Measurements from ENCODE around the gene ARHGEF40.

The ARHGEF40 gene

GRCh38 chr14:21074398-21075272 lies 4.5 kb downstream of the ARHGEF40 start:
- Histone ChIP-seq H3K27me3 (ENCODE audit: low read depth) (no peaks in the 10 kb centered on the region), H3K4me1 (peaks cover 1% of the 10 kb centered on the region), H3K4me3 (no peak overlapping the region), H3K36me3 (replicated peaks) (peaks cover 10% of the 10 kb centered on the region), H3K9me3 (no peaks in the 10 kb centered on the region)
- in situ Hi-C loops (cut with MboI; ENCODE audit: low sequenced_read_pairs) = loop anchor here (25.0 kb wide), 1 partner anchor 737 kb away; the partner anchor contains the start of genes CCNB1IP1 and PARP2
- no peak for DNase-seq (ENCODE audit: low spot score in 2 of 2)

GRCh38 chr14:21075719-21076437 lies 5.8 kb downstream of the ARHGEF40 start:
- H3K9me3 ChIP-seq = no peaks in the 10 kb centered on the region
- H3K4me1 ChIP-seq = no peaks in the 10 kb centered on the region; the same call in 1 of the 2 replicates
- H3K27me3 ChIP-seq (ENCODE audit: low read depth) = no peaks in the 10 kb centered on the region
- no peak for DNase-seq (ENCODE audit: low spot score in 2 of 2)
- no peak overlapping the region for H3K4me3 ChIP-seq
- in situ Hi-C loops (cut with MboI; ENCODE audit: low sequenced_read_pairs) = loop anchor here (25.0 kb wide), 1 partner anchor 739 kb away; the partner anchor contains the start of genes CCNB1IP1 and PARP2
- peaks cover 10% of the 10 kb centered on the region for H3K36me3 ChIP-seq (replicated peaks)

GRCh38 chr14:21077672-21078071 lies 7.6 kb downstream of the ARHGEF40 start:
- Histone ChIP-seq H3K9me3 (no peaks in the 10 kb centered on the region), H3K4me3 (no peak overlapping the region), H3K27me3 (ENCODE audit: low read depth) (no peaks in the 10 kb centered on the region), H3K4me1 (no peaks in the 10 kb centered on the region), H3K36me3 (replicated peaks) (peaks cover 10% of the 10 kb centered on the region)
- no peak for DNase-seq (ENCODE audit: low spot score in 2 of 2)
- in situ Hi-C loops (cut with MboI; ENCODE audit: low sequenced_read_pairs) = loop anchor here (25.0 kb wide), 1 partner anchor 740 kb away; the partner anchor contains the start of genes CCNB1IP1 and PARP2

- no peaks in the 10 kb centered on the region for H3K27me3 ChIP-seq (ENCODE audit: low read depth)
- peaks cover 10% of the 10 kb centered on the region for H3K36me3 ChIP-seq (replicated peaks)
- DNase-seq (ENCODE audit: low spot score in 2 of 2) = no peak
- H3K4me3 ChIP-seq = no peak overlapping the region
- in situ Hi-C loops (cut with MboI; ENCODE audit: low sequenced_read_pairs) = loop anchor here (25.0 kb wide), 1 partner anchor 741 kb away; the partner anchor contains the start of genes CCNB1IP1 and PARP2
- no peaks in the 10 kb centered on the region for H3K9me3 ChIP-seq
- H3K4me1 ChIP-seq = no peaks in the 10 kb centered on the region
These were observed 8.2 kb downstream of the ARHGEF40 start for GRCh38 chr14:21078287-21078686.

GRCh38 chr14:21078726-21079125 lies 8.6 kb downstream of the ARHGEF40 start:
- peaks cover 10% of the 10 kb centered on the region for H3K36me3 ChIP-seq (replicated peaks)
- H3K4me1 ChIP-seq = no peaks in the 10 kb centered on the region
- no peak overlapping the region for H3K4me3 ChIP-seq
- no peaks in the 10 kb centered on the region for H3K9me3 ChIP-seq
- in situ Hi-C loops (cut with MboI; ENCODE audit: low sequenced_read_pairs) = loop anchor here (25.0 kb wide), 1 partner anchor 741 kb away; the partner anchor contains the start of genes CCNB1IP1 and PARP2
- no peaks in the 10 kb centered on the region for H3K27me3 ChIP-seq (ENCODE audit: low read depth)
- no peak for DNase-seq (ENCODE audit: low spot score in 2 of 2)

- H3K36me3 ChIP-seq (replicated peaks) = peaks cover 14% of the 10 kb centered on the region
- no peaks in the 10 kb centered on the region for H3K27me3 ChIP-seq (ENCODE audit: low read depth)
- H3K9me3 ChIP-seq = no peaks in the 10 kb centered on the region
- H3K4me3 ChIP-seq = no peak overlapping the region
- in situ Hi-C loops (cut with MboI; ENCODE audit: low sequenced_read_pairs) = loop anchor here (25.0 kb wide), 1 partner anchor 744 kb away; the partner anchor contains the start of genes CCNB1IP1 and PARP2
- H3K4me1 ChIP-seq = no peaks in the 10 kb centered on the region
- DNase-seq (ENCODE audit: low spot score in 2 of 2) = no peak
These were observed 11.5 kb downstream of the ARHGEF40 start for GRCh38 chr14:21081521-21082142.

- in situ Hi-C loops (cut with MboI; ENCODE audit: low sequenced_read_pairs) = loop anchor here (25.0 kb wide), 1 partner anchor 746 kb away; the partner anchor contains the start of genes CCNB1IP1 and PARP2
- no peaks in the 10 kb centered on the region for H3K9me3 ChIP-seq
- peaks cover 15% of the 10 kb centered on the region for H3K36me3 ChIP-seq (replicated peaks)
- no peak for DNase-seq (ENCODE audit: low spot score in 2 of 2)
- no peaks in the 10 kb centered on the region for H3K27me3 ChIP-seq (ENCODE audit: low read depth)
- no peaks in the 10 kb centered on the region for H3K4me1 ChIP-seq
- H3K4me3 ChIP-seq = no peak overlapping the region
These were observed 13.6 kb downstream of the ARHGEF40 start for GRCh38 chr14:21083565-21084325.

GRCh38 chr14:21084396-21084795 lies 14.3 kb downstream of the ARHGEF40 start:
- H3K9me3 ChIP-seq = no peaks in the 10 kb centered on the region
- in situ Hi-C loops (cut with MboI; ENCODE audit: low sequenced_read_pairs) = loop anchor here (25.0 kb wide), 1 partner anchor 747 kb away; the partner anchor contains the start of genes CCNB1IP1 and PARP2
- H3K4me3 ChIP-seq = no peak overlapping the region
- no peak for DNase-seq (ENCODE audit: low spot score in 2 of 2)
- no peaks in the 10 kb centered on the region for H3K4me1 ChIP-seq
- H3K27me3 ChIP-seq (ENCODE audit: low read depth) = no peaks in the 10 kb centered on the region
- peaks cover 19% of the 10 kb centered on the region for H3K36me3 ChIP-seq (replicated peaks)

GRCh38 chr14:21084998-21085853 lies 15.1 kb downstream of the ARHGEF40 start:
- Histone ChIP-seq H3K4me1 (no peaks in the 10 kb centered on the region), H3K36me3 (replicated peaks) (peaks cover 24% of the 10 kb centered on the region), H3K9me3 (no peaks in the 10 kb centered on the region), H3K4me3 (no peak overlapping the region), H3K27me3 (ENCODE audit: low read depth) (no peaks in the 10 kb centered on the region)
- no peak for DNase-seq (ENCODE audit: low spot score in 2 of 2)
- in situ Hi-C loops (cut with MboI; ENCODE audit: low sequenced_read_pairs) = loop anchor here (25.0 kb wide), 1 partner anchor 748 kb away; the partner anchor contains the start of genes CCNB1IP1 and PARP2

GRCh38 chr14:21086908-21087293 lies 16.8 kb downstream of the ARHGEF40 start:
- no peak overlapping the region for H3K4me3 ChIP-seq
- no peak for DNase-seq (ENCODE audit: low spot score in 2 of 2)
- H3K4me1 ChIP-seq = no peaks in the 10 kb centered on the region
- peaks cover 41% of the 10 kb centered on the region for H3K36me3 ChIP-seq (replicated peaks)
- no peaks in the 10 kb centered on the region for H3K27me3 ChIP-seq (ENCODE audit: low read depth)
- H3K9me3 ChIP-seq = no peaks in the 10 kb centered on the region
- in situ Hi-C loops (cut with MboI; ENCODE audit: low sequenced_read_pairs) = loop anchor here (25.0 kb wide), 1 partner anchor 750 kb away; the partner anchor contains the start of genes CCNB1IP1 and PARP2

GRCh38 chr14:21087294-21088091 lies 17.4 kb downstream of the ARHGEF40 start:
- peaks cover 47% of the 10 kb centered on the region for H3K36me3 ChIP-seq (replicated peaks)

More at GRCh38 chr14:21087294-21088091, 17.4 kb downstream of the ARHGEF40 start:
- no peaks in the 10 kb centered on the region for H3K27me3 ChIP-seq (ENCODE audit: low read depth)
- no peak for DNase-seq (ENCODE audit: low spot score in 2 of 2)
- no peak overlapping the region for H3K4me3 ChIP-seq
- no peaks in the 10 kb centered on the region for H3K9me3 ChIP-seq
- no peaks in the 10 kb centered on the region for H3K4me1 ChIP-seq
- in situ Hi-C loops (cut with MboI; ENCODE audit: low sequenced_read_pairs) = loop anchor here (25.0 kb wide), 1 partner anchor 750 kb away; the partner anchor contains the start of genes CCNB1IP1 and PARP2

All from HAP-1 (cell line).